ENCODE results near the gene GALK2.
A peak's percentile ranks its signal among the peaks of the same experiment; 100 is the strongest.

The GALK2 gene

GRCh38 chr15:49148727-49149126 is 21.3 kb upstream of the GALK2 start:
- no peak for TF ChIP-seq CTCF (IDR thresholded peaks at IDR 0.05; ENCODE audit: control insufficient read depth, extremely low read depth, insufficient read depth)

GRCh38 chr15:49151831-49152230 is 18.2 kb upstream of the GALK2 start:
- H3K4me3 ChIP-seq (ENCODE audit: low read depth, low read length), result no peak overlapping the region
- no peak for DNase-seq (ENCODE audit: low read depth)
- no peak for TF ChIP-seq CTCF (IDR thresholded peaks at IDR 0.05; ENCODE audit: control insufficient read depth, extremely low read depth, insufficient read depth)

More at GRCh38 chr15:49148727-49149126, 21.3 kb upstream of the GALK2 start:
- H3K4me3 ChIP-seq (ENCODE audit: low read depth, low read length), result no peak overlapping the region
- DNase-seq (ENCODE audit: low read depth), result no peak

DNA sequence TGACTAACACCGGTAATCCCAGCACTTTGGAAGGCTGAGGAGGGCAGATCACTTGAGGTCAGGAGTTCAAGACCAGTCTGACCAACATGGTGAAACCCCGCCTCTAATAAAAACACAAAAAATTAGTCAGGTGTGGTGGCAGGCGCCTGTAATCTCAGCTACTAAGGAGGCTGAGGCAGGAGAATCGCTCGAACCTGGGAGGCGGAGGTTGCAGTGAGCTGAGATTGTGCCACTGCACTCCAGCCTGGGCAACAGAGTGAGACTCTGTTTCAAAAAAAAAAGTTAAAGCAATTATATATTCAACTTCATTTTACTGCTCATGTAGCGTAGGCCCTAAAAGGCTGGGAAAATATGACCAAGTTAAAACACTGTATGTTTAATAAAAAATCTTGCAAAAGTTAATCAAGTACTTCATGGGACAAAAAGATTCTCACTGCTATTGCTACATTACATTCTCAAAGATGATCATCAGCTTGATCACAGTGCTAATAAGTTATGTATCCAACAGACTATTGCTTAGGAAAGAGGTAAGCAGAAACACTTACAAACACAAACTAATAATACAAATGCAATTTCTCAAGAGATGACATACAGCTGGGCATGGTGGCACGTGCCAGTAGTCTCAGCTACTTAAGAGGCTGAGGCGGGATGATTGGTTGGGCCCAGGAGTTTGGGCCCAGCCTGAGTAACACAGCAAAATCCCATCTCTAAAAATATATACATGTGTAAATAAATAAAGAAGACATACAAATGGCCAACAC is 17.3 kb upstream of the GALK2 start:
- TF ChIP-seq CTCF (IDR thresholded peaks at IDR 0.05; ENCODE audit: control insufficient read depth, extremely low read depth, insufficient read depth), result no peak
- H3K4me3 ChIP-seq (ENCODE audit: low read depth, low read length), result no peak overlapping the region
- DNase-seq (ENCODE audit: low read depth), result no peak

- peak overlapping the region; percentile 82 for H3K4me3 ChIP-seq (ENCODE audit: low read depth, low read length)
- no peak for DNase-seq (ENCODE audit: low read depth)
- no peak for TF ChIP-seq CTCF (IDR thresholded peaks at IDR 0.05; ENCODE audit: control insufficient read depth, extremely low read depth, insufficient read depth)
These were observed 15.7 kb upstream of the GALK2 start for GRCh38 chr15:49154359-49154758.

DNA sequence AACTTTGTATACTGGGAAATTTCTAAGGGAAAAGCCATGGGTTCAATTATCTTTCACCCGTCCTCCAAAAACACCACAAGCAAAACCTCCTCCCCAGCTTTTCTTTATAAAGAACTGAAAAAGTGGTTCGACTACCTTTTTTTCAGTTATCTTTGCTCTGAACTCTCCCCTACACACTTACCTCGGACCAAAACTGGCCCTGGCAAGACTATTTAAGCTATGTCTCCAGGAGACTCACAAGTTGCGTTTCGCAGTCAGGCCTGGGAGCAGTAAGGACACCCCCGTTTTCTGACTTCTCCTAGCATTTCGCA is 15.3 kb upstream of the GALK2 start:
- TF ChIP-seq CTCF (IDR thresholded peaks at IDR 0.05; ENCODE audit: control insufficient read depth, extremely low read depth, insufficient read depth), result no peak
- peak overlapping the region; percentile 82 for H3K4me3 ChIP-seq (ENCODE audit: low read depth, low read length)
- DNase-seq (ENCODE audit: low read depth), result no peak

GRCh38 chr15:49155110-49155833 is 14.8 kb upstream of the GALK2 start, which contains the start of gene COPS2:
COPS2 (minus strand) TSS chr15:49155599; CDS start chr15:49155578, 21 bp downstream.
- no peak for TF ChIP-seq CTCF (IDR thresholded peaks at IDR 0.05; ENCODE audit: control insufficient read depth, extremely low read depth, insufficient read depth)
- DNase-seq (ENCODE audit: low read depth), result peak; percentile 99
- peak within 1 kb of the TSS; percentile 82 for H3K4me3 ChIP-seq (ENCODE audit: low read depth, low read length)

Measured in LNCaP clone FGC (cell line).